HS-27A (cell line): ENCODE measurements around the gene CELF5.

Source experiments
- DNase-seq: peaks from one replicate; pipeline ENCODE4 v3.0.0-alpha.2; 2012; ENCODE audit warnings: low read depth, missing footprints

The CELF5 gene

DNA sequence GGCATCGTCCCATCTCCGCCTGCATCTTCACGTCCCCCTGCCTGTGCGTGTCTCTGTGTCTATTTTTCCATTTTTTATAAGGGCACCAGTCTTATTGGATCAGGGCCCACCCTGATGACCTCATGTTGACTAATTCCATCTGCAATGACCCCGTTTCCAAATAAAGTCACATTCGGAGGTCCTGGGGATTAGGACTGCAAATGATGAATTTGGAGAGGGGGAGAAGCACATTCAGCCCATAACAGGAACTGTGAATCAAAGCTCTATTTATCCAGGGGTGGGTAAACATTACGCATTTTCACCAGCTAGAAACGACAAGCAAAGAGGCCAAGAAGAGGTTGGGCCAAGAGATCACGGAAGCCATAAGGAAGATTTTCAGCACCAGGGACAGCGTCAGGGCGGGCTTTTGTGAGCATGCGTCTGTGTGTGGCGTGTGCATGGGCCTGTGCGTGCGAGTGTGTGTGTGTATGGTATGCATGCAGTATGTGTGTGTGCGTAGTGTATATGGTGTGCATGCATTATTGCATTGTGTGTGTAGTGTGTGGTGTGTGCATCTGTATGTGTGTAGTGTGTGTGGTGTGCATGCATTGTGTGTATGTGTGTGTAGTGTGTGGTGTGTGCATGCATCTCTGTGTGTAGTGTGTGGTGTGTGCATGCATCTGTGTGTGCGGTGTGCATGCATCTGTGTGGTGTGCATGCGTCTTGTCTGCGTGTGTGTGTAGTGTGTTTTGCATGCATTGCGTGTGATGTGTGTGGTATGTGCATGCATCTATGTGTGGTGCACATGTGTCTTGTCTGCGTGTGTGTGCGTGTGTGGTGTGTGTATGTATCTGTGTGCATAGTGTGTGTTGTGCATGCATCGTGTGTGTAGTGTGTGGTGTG, 19.6 kb downstream of the CELF5 start:
- no peak for DNase-seq

- no peak for DNase-seq
Measured at GRCh38 chr19:3245050-3245449, 20.6 kb downstream of the CELF5 start.

- DNase-seq: no peak
Measured at GRCh38 chr19:3248728-3249326, 24.4 kb downstream of the CELF5 start.

DNA sequence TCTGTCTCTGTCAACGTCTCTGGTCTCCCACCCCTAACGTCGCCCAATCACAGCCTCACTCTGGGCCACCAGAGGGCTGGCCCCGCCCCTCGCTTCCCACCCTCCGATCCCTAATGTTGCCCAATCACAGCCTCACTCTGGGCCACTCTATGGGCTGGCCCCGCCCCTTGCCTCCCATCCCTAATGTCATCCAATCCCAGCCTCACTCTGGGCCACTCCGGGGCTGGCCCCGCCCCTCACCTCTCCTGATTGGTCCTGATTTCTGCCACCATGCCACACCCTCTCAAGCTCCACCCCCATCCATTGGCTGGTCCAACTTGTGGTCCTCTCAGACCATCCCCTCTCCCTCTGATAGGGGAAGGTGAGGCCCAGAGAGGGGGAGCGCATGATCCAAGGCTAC, 24.9 kb downstream of the CELF5 start:
- no peak for DNase-seq

DNA sequence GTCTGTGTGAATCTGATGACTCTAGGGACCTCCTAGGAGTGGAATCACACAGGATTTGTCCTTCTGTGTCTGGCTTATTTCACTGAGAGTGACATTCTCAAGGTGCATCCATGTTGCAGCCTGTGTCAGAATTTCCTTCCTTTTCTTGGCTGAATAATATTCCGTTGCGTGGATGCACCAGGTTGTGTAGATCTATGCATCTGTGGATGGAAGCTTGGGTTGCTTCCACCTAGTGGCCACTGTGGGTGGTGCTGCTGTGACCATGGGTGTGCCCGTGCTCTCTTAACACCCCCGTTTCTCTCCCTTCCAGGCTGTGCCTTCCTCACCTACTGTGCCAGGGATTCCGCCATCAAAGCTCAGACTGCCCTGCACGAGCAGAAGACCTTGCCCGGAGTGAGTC, 26.2 kb downstream of the CELF5 start:
- DNase-seq: no peak

- no peak for DNase-seq
Measured at GRCh38 chr19:3251229-3251628, 26.8 kb downstream of the CELF5 start.

- DNase-seq: no peak
Measured at GRCh38 chr19:3252650-3253049, 28.2 kb downstream of the CELF5 start.

DNA sequence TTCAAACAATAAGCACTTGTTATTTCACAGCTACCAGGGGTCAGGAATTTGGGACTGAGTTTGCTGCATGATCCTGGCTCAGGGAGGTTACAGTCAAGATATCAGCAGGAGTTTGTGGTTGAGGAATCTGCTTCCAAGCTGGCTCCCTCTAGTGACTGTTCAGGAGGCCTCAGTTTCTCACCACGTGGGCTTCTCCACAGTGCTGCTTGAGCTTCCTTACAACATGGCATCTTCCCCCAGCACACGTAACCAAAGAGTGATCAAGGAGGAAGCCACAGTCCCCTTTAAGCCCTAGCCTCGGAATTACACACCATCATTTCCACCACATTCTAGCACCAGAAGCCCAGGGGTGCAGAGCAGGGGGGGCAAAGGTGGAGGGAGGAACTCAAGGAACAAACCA, 28.8 kb downstream of the CELF5 start:
- DNase-seq: no peak

GRCh38 chr19:3254520-3254919, 30.1 kb downstream of the CELF5 start:
- DNase-seq: no peak

DNA sequence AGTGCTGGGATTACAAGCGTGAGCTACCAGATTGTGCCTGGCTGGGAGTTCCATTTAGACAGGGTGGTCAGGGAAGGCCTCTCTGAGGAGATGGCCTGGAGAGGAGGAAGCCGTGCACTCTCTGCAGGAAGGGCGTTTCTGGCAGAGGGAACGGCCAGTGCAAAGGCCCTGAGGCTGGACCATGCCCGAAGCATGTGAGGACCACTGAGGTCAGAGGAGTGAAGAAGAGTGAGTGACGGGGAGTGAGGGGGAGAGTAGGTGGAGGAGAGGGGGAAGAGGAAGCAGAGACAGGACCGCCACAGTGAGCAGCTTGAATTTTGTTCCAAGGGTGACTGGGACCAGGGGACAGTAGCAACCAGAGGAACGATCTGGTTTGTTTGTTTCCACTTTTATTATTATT, 32.6 kb downstream of the CELF5 start:
- no peak for DNase-seq

DNA sequence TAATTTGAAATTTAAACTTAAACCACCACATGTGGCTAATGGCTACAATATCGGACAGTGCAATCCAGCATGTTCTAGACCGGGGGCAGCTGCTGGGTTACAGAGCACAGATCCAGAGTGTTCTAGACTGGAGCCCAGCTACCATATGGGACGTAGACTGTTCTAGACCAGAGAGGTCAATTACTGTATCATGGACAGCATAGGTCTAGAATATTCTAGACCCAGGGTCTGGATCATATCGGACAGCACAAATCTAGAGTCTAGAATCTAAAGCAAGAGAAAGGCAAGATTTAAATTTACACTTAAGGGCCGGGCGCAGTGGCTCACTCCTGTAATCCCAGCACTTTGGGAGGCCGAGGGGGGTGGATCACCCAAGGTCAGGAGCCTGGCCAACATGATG, 37.9 kb downstream of the CELF5 start:
- no peak for DNase-seq

DNA sequence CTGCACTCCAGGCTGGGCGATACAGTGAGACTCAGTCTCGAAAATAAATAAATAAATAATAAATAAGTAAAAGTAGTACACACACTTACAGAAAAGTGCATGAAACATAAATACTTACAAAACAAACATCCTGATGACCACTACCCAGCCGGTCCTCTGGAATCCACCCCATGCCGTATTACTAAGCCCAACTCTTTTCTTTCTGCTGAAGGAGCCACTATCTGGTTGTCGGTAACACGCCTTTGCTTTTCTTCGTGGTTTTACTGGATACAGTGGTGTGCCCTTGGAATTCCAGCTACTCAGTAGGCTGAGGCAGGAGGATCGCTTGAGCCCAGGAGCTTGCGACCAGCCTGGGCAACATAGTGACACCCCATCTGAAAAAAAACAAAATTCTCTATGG, 39.4 kb downstream of the CELF5 start:
- DNase-seq: no peak

- DNase-seq: no peak
Measured at GRCh38 chr19:3265432-3265831, 41.0 kb downstream of the CELF5 start.

GRCh38 chr19:3266092-3266693, 41.7 kb downstream of the CELF5 start:
- DNase-seq: no peak

DNA sequence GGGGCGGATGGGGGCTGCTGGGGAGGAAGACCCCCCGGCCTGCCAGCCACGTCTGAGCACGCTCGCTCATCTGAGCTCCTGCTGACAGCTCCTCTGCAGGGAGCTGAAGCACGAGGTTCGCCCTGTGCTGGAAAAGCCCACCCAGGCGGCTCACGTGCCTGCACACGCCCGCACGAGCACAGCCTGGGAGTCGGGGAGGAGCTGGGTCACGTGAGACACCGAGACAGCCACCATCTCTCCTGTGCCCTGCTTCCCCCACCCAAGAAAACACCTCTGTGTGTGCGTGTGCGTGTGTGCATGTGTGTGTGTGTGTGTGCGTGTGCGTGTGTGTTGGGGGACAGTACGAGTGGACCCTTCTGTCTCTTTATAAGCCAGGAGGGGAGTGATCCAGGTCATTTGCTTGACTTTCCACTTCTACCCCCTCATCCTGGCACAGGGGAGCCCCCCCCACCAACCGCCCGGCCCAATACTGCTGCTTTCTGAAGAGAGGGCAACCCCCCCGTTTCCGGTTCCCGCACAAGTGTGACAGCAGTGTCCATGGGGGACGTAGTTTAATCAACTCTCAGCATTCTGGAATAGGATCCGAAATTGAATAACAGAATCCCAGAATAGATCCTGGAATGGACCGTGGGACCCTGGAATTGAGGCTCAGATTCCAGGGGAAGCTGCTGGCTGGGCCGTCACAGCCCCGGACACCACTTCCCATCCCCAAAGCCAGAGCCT, 42.5 kb downstream of the CELF5 start:
- no peak for DNase-seq

DNA sequence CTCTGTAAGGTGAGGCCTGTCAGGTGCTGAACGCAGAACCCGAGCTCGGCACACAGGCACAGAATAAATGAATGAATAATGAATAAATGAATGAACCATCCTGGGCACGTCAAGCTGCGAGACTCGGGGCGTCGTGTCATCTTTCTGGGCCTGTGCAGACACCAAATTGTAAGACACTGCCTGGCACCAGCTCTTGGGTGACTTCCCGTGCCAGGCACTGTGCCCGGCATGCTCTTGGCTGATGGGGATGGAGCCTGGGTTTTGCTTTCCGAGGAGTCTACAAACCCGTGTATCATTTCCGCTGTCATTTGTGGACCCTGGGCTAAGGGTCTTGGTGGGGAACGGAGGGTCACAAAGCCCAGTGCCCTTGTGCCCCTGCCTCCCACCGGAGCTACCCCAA, 43.9 kb downstream of the CELF5 start:
- DNase-seq: no peak

DNA sequence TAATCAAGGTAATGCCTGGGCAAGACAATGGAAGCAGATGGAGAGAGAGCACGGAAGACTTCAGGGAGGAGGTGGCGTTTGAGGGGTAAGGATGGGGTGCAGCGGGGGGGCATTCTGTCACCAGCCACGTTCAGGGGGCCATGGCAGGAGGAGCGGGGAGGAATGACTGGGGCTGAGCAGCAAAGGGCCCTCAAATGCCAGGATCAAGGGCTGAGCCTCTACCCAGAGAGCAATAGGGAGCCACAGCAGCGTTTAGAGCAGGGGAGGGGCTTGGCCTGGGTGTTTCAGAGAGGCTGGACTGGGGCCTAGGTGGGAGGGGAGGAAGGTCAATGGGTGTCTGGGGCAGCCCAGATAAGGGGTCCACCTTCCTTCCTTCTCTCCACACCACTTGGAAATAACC, 44.3 kb downstream of the CELF5 start:
- no peak for DNase-seq

DNA sequence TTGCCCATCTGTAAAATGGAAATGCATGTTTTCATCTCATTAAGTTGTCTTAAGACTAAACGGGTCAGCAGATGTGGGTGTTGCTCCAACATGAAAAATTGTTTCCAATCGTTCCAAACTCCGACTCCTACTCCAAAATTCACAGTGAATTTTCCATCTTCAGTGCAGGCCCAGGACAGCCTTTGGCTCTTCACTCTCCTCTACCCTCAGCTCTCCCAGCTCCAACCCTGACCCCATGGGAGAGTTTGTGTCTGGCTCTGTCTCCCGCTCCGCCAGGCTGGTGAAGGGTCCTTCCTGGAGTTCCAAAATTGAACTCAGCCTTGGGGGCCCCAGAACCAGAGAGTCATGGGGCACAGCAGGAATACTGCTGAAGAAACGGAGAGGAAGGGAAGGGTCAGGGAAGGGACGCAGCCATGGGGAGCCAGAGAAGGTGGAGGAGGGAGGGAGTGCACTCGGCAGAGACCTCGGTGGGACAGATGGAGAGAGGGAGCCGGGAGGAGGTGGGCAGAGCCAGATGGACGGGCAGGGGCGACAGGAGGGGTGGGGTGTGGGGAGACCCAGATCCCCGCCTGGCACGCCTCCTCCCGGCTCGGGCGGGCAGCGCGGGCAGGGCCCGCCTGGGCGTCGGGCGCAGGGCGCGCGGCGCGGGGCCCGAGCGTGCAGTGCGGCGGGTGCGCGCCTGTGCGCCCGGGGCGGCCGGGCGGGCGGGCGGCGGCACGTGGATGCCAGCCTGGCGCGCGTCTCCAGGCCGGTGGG, 45.6 kb downstream of the CELF5 start:
- no peak for DNase-seq

GRCh38 chr19:3270902-3271301, 46.4 kb downstream of the CELF5 start:
- peak; percentile 8 for DNase-seq

GRCh38 chr19:3272401-3272931, 48.0 kb downstream of the CELF5 start:
- no peak for DNase-seq

- DNase-seq: no peak
Measured at GRCh38 chr19:3272952-3273351, 48.5 kb downstream of the CELF5 start.
